Measurements from ENCODE around the gene TP53BP1.

Gene TP53BP1

GRCh38 chr15:43361313-43361903 lies 131.5 kb downstream of the TP53BP1 start:
- H3K36me3 Mint-ChIP-seq (ENCODE audit: insufficient read depth) = peaks cover 11% of the 10 kb centered on the region
- peaks cover 0 to 2% of the 10 kb centered on the region in 2 donors for H3K4me1 Mint-ChIP-seq (ENCODE audit: low read depth in 2 of 2)
- no peak overlapping the region for H3K27ac Mint-ChIP-seq
- ATAC-seq (replicated peaks) (no peak), DNase-seq (no peak)
- peaks cover 9 to 23% of the 10 kb centered on the region in 2 donors for H3K9me3 Mint-ChIP-seq
- H3K27me3 Mint-ChIP-seq = no peaks in the 10 kb centered on the region
- H3K4me3 Mint-ChIP-seq = no peak overlapping the region

- Mint-ChIP-seq H3K4me1 (ENCODE audit: low read depth in 2 of 2) (peaks cover 0 to 2% of the 10 kb centered on the region in 2 donors), H3K27ac (no peak overlapping the region), H3K4me3 (no peak overlapping the region), H3K9me3 (peaks cover 9 to 18% of the 10 kb centered on the region in 2 donors), H3K36me3 (ENCODE audit: insufficient read depth) (peaks cover 11% of the 10 kb centered on the region), H3K27me3 (no peaks in the 10 kb centered on the region)
- DNase-seq = no peak
- no peak for ATAC-seq (replicated peaks)
Observed at GRCh38 chr15:43360821-43361220, 132.1 kb downstream of the TP53BP1 start.

All from effector memory CD8-positive, alpha-beta T cell (primary cell).